Uterus (tissue), 4 donors: ENCODE measurements around the gene CDK12. TPM values are rescaled to one million over a fixed set of nuclear protein-coding genes. Genes with fewer than 3 reads are reported as not detected.

Experiments used
- DNase-seq, 2 donors: peaks; one replicate each; pipeline ENCODE4 v3.0.0-alpha.2; 2019 to 2020
- H3K27ac ChIP-seq, 2 donors: fragments of 200-600 bp; sonication (generic); 1 replicate in 1 of 2; 2 replicates in 1 of 2; pipeline ENCODE4 v1.5.1; 2016 to 2018
- H3K27me3 ChIP-seq, 2 donors: fragments of 200-600 bp; sonication (generic); one replicate each; pipeline ENCODE4 v1.5.1; 2018 to 2019; ENCODE audit warnings: control low read depth in 1 of 2
- H3K36me3 ChIP-seq, 2 donors: fragments of 200-600 bp; sonication (generic); one replicate each; pipeline ENCODE4 v1.5.1; 2019; ENCODE audit warnings: control low read depth in 1 of 2
- H3K4me1 ChIP-seq, 2 donors: fragments of 200-600 bp; sonication (generic); one replicate each; pipeline ENCODE4 v1.5.1; 2018 to 2019; ENCODE audit warnings: control low read depth in 1 of 2
- H3K4me3 ChIP-seq, 2 donors: fragments of 200-600 bp; sonication (generic); 1 replicate in 1 of 2; 2 replicates in 1 of 2; pipeline ENCODE4 v1.5.1; 2018 to 2019; ENCODE audit warnings: mild to moderate bottlenecking in 1 of 2
- H3K9me3 ChIP-seq, 2 donors: fragments of 200-600 bp; sonication (generic); one replicate each; pipeline ENCODE4 v1.5.1; 2019; ENCODE audit warnings: control low read depth in 1 of 2
- POLR2A ChIP-seq, 2 donors: fragments of 450-650 bp; IDR thresholded peaks; one replicate each; pipeline ENCODE4 v1.6.1; 2016; ENCODE audit warnings: antibody characterized with exemption in 2 of 2, mild to moderate bottlenecking in 1 of 2, moderate library complexity in 1 of 2
- intact Hi-C: fragments of 100-400 bp; cut with DNase I; formaldehyde crosslinking; loops from one replicate; pipeline ENCODE4 v1.15.1; 2023; ENCODE audit warnings: low total_unique reads
- total RNA-seq, 4 donors: library from RNA; depleted of rRNA in 3 of 4; stranded (reverse); fragments of >200 nt in 3 of 4; gene quantifications; one replicate each; pipeline versions ENCODE4 v1.1.0 to v1.2.4, GENCODE V29; 2014 to 2023
- TF ChIP-seq, protein P1 (sequence below), 4 experiments: fragments of 200-600 bp in 2 of 4; fragments of 450-650 bp in 2 of 4; sonication (generic) in 2 of 4; IDR thresholded peaks; one replicate each; pipeline ENCODE4 v1.5.1; 2016 to 2019; ENCODE audit warnings: antibody characterized with exemption in 4 of 4, mild to moderate bottlenecking in 2 of 4, moderate library complexity in 1 of 4
- donor health status: DM: yes; HTN: yes; CAD: no.

Gene CDK12
- total RNA-seq, 4 donors from 2014 or later: 17.9 to 86.0 (median 27.2) TPM

- intact Hi-C loops: no loop called here
- Histone ChIP-seq H3K36me3 (no peaks in the 10 kb centered on the region), H3K4me3 (peak overlapping the region; percentile 53 to 56), H3K27ac (peak overlapping the region; percentile 65 to 70), H3K4me1 (no peaks in the 10 kb centered on the region), H3K9me3 (no peaks in the 10 kb centered on the region), H3K27me3 (no peaks in the 10 kb centered on the region)
- TF ChIP-seq, protein P1, sequence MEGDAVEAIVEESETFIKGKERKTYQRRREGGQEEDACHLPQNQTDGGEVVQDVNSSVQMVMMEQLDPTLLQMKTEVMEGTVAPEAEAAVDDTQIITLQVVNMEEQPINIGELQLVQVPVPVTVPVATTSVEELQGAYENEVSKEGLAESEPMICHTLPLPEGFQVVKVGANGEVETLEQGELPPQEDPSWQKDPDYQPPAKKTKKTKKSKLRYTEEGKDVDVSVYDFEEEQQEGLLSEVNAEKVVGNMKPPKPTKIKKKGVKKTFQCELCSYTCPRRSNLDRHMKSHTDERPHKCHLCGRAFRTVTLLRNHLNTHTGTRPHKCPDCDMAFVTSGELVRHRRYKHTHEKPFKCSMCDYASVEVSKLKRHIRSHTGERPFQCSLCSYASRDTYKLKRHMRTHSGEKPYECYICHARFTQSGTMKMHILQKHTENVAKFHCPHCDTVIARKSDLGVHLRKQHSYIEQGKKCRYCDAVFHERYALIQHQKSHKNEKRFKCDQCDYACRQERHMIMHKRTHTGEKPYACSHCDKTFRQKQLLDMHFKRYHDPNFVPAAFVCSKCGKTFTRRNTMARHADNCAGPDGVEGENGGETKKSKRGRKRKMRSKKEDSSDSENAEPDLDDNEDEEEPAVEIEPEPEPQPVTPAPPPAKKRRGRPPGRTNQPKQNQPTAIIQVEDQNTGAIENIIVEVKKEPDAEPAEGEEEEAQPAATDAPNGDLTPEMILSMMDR (IDR thresholded peaks at IDR 0.05): no peak
- TF ChIP-seq POLR2A (IDR thresholded peaks at IDR 0.05): peak in 1 of 2 donors; percentile 36
- peak; percentile 42 to 73 for DNase-seq
Observed at GRCh38 chr17:39573447-39574298, 112.4 kb downstream of the CDK12 start.

GRCh38 chr17:39576187-39576586 is 114.9 kb downstream of the CDK12 start:
- Histone ChIP-seq H3K4me3 (no peak overlapping the region), H3K27ac (no peak overlapping the region), H3K27me3 (no peaks in the 10 kb centered on the region), H3K9me3 (no peaks in the 10 kb centered on the region), H3K4me1 (no peaks in the 10 kb centered on the region), H3K36me3 (no peaks in the 10 kb centered on the region)
- no peak for TF ChIP-seq POLR2A (IDR thresholded peaks at IDR 0.05)
- TF ChIP-seq, protein P1 (IDR thresholded peaks at IDR 0.05): no peak
- intact Hi-C loops: no loop called here
- no peak for DNase-seq

DNA sequence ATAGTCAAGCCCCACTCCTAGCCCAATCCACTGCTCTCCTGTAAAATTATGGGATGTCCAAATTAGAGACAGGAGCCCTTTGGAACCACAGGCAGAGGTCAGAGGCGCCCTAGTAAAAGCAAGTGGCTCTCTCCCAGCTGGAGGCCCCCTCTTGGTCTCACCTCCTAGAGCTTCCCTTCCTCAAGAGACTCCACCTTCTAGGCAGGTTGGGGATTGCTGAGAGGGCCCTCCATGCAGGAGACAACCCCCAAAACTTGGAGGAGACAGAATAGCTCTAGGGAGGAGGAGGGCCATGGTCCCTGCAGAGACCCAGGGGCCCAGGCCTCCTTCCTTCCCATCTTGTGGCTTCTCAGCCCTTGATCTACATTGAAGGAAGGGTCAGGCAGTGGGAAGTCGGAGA is 117.0 kb downstream of the CDK12 start:
- no peak overlapping the region for H3K27ac ChIP-seq
- no peaks in the 10 kb centered on the region for H3K36me3 ChIP-seq
- no peaks in the 10 kb centered on the region for H3K9me3 ChIP-seq
- intact Hi-C loops: no loop called here
- H3K4me3 ChIP-seq: no peak overlapping the region
- DNase-seq: no peak
- no peaks in the 10 kb centered on the region for H3K4me1 ChIP-seq
- no peaks in the 10 kb centered on the region for H3K27me3 ChIP-seq
- TF ChIP-seq, protein P1 (IDR thresholded peaks at IDR 0.05): no peak
- TF ChIP-seq POLR2A (IDR thresholded peaks at IDR 0.05): no peak

DNA sequence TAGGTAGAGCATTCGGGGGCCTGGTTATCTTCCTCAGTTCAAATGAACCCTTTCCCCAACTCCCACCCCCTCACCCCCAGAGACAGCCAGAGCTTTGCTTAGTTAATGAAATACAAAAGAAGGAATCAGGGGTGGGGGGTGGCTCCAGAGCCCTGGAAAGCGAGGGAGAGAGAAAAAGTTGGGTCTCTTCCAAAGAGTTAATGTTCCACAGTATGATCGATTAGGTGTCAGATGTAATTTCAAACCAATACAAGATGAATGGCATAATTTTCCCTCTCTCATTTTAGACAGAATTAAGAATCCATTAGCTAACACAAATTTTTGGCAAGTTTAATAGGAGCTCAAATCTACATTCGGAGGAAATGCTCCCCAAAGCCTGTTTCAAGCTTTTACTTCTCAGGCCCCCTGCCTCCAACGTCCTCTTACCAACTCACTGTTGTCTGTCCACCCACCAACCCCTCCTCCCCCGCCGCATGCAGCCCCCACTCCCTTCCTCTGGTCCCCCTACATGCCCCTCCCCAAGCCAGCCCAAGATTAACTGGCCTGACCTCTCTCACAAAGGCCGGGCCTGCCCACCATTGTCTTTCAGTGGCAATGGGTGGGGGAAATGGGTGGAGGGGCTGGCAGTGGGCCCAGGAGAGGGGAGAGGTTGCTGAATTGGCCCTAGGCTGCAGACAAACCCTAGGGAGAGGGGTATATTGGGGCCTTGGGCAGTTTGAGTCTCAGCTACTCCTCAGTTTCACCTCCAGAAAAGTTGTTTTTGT is 118.2 kb downstream of the CDK12 start:
- Histone ChIP-seq H3K27ac (no peak overlapping the region), H3K36me3 (no peaks in the 10 kb centered on the region), H3K9me3 (no peaks in the 10 kb centered on the region), H3K4me1 (no peaks in the 10 kb centered on the region), H3K27me3 (no peaks in the 10 kb centered on the region), H3K4me3 (no peak overlapping the region)
- TF ChIP-seq, protein P1 (IDR thresholded peaks at IDR 0.05): no peak
- TF ChIP-seq POLR2A (IDR thresholded peaks at IDR 0.05): no peak
- peak in 1 of 2 donors; percentile 23 for DNase-seq
- intact Hi-C loops: no loop called here

DNA sequence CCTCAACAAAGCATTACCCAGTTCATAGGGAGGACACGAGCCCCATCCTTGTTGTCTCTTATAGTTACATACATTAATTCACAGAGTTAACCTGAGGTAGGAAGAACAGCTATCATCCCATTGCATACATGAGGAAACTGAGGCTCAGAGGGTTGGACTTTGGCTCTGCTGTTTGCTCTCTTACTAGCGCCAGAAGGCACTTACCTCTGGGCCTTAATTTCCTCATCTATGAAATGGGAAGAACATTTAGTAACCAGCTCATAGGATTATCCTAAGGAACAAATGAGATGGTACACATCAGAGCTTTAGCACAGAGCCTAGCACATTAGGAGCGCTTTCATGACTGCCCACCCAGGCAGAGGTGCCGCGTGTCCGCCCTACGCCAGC is 118.8 kb downstream of the CDK12 start:
- no peak for DNase-seq
- Histone ChIP-seq H3K36me3 (no peaks in the 10 kb centered on the region), H3K27ac (no peak overlapping the region), H3K27me3 (no peaks in the 10 kb centered on the region), H3K9me3 (no peaks in the 10 kb centered on the region), H3K4me3 (no peak overlapping the region), H3K4me1 (no peaks in the 10 kb centered on the region)
- TF ChIP-seq, protein P1 (IDR thresholded peaks at IDR 0.05): no peak
- TF ChIP-seq POLR2A (IDR thresholded peaks at IDR 0.05): no peak
- intact Hi-C loops: no loop called here
